Activated CD4-positive, alpha-beta T cell treated with anti-CD3 and anti-CD28 coated beads, Interleukin-10, Interleukin-2, amounts not matched to agents 100 ng/mL and 50 ng/mL, durations not matched to agents 16 hours and 8 hours (primary cell): ENCODE results near the gene EIF3D.

Source experiments
- DNase-seq: peaks from one replicate; pipeline ENCODE4 v3.0.0-alpha.2; 2020

EIF3D gene

DNA sequence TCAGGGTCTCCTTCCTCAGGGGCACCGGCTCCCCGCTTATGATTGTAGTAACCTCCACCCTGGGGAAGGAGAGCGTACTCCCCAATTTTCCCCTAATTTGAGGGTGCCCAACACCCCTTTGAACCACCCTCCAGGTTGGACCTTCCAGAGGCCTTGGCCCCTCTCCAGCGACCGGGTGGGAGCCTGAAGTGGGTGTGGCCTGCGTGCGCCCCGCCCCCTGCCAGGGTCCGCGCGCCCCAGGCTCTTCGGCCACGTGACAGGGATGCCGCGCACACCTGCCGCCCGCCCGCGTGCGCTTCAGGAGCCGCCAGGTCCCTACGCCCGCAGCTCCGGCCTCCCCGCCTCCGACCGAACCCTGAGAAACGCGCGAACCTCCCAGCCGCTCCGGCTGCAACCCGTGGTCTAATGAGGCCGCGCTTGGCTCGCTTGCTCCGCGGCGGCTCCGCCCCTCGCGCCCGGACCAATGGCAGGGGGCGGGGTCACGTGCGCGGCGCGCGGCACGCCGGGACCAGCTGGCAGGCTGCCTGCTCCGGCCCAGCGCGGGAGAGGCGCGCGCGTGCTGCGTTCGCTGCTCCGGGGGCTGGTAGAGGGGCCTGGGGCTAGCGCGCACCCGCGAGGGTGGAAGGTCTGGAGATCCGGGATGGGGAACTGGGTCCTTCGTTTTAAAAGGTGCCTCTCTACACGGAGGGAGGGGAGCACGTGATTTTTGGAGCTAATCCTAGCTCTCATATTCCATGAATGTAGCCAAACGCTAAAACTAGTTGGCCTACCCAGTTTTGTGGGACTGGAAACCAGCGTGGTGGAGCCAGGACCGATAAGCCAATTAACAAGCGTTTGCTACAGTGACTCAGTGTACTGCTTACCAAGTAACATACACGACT, 22.1 kb downstream of the EIF3D start, which contains the start of gene FOXRED2:
TSS of gene FOXRED2 (minus strand) at position 404 of the 881 bp plus-strand sequence. CDS start 618 bp downstream, outside the sequence.
- peak; percentile 93 for DNase-seq

DNA sequence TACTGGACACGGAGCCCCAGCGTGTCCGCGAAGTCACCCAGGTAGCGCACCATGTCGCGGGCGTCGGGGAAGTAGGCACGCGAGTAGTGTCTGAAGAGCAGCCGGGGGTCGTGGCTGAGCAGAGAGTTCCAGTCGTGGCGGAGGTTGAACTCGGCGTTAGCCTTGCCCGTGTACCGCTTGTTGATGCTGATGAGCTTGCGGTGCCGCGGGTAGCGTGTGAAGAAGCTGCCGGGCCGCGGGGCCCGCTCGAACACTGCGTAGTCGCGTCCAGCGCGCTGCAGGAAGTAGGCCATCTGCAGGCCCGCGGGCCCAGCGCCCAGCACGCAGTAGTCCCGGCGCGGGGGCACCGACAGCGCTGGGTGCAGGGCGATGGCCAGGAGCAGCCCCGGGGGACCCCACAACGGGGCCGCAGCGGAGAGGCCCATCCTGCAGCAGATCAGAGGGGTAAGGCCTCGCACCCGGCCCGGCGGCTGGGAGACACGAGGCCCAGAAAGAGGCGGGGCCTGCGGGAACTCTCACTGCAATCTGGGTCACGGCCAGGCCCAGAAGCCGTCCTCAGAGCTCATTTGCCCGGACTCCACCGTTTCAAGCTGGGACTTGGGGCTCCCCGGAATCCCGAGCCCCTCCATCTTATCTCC, 22.8 kb downstream of the EIF3D start:
- DNase-seq = no peak

DNA sequence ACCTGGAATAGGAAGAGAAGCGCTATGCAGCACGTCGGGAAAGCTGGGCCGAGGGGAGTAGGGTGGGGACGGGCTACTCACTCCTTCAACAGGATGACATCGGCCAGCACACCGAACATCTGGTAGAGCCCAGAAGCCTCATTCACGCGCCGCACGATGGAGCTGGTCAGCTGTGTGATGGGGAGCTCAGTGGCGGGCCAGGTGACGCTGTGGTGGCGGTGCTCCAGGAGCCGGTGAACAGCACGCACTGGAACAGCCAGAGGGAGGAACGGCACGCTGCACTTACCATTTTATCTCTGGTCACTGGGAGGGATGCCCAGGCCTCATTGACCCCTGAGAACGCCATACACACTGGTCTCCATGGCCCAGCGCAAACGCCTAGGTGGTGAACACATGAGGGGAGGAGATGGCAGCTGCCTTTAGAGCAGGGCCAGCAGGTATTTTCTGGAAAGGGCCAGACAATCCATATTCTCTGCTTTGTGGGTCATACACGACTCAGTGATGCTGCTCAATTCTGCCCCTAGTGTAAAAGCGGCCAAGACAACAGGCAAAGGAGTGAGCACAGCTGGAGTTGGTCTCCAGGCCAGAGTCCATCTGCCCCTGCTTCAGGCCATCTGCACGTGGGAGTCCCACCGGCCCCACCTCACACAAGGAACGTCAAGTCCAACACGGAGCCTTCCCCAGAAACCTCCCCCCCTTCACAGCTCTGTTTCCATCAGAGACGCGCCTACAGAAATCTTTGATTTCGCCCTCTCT, 30.9 kb downstream of the EIF3D start:
- DNase-seq = no peak

DNA sequence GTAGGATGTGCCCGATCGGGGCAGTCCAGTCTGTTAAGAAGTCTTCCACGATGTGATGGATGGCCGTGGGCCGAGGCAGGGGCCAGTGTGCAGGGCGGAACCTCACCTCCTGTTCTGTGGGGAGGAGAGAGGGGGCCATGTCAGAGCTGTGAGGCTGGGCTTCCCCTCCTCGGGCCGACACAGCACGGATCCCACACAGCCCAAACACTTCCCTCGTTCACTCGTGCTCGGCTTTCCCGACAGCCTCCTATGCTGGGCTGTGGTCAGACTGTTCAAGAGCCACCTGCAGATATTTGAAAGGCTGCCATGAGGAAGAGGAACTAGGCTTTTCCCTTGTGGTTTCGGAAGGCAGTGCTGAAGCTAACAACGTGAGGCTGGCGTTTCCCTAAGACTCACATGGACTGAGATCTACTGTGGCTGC, 35.3 kb downstream of the EIF3D start:
- no peak for DNase-seq

DNA sequence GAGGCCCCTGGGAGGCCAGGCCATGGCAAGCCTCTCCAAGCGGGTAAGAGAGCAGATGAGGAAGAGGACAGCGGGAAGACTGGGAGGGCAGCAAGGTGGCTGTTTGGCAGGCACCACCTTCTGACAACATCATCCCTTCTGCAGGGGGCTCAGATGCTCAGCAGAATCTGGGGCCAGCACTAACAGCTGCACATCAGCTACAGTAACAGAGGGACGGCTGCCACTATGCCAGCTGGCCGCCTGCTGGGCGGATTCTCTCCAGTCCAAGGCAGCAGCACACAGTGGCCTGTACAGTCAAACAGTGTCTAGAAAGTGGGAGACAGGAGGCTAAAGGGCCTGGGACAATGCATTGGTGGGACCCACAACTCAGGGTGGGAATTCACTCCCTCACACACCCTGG, 36.9 kb downstream of the EIF3D start:
- DNase-seq = no peak

DNA sequence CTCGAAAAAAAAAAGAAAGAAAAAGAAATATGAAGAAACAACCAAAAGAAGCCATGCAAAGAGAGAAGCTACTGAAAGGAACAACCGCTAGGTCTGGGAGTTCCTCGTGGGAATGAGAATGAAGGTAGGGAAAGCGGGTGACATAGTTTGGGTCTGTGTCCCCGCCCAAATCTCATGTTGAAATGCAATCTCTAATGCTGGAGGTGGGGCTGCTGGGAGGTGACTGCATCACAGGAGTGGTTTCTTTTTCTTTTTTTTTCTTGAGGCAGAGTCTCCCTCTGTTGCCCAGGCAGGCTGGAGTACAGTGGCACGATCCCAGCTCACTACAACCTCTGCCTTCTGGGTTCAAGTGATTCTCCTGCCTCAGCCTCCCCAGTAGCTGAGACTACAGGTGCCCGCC, 37.8 kb downstream of the EIF3D start:
- no peak for DNase-seq

DNA sequence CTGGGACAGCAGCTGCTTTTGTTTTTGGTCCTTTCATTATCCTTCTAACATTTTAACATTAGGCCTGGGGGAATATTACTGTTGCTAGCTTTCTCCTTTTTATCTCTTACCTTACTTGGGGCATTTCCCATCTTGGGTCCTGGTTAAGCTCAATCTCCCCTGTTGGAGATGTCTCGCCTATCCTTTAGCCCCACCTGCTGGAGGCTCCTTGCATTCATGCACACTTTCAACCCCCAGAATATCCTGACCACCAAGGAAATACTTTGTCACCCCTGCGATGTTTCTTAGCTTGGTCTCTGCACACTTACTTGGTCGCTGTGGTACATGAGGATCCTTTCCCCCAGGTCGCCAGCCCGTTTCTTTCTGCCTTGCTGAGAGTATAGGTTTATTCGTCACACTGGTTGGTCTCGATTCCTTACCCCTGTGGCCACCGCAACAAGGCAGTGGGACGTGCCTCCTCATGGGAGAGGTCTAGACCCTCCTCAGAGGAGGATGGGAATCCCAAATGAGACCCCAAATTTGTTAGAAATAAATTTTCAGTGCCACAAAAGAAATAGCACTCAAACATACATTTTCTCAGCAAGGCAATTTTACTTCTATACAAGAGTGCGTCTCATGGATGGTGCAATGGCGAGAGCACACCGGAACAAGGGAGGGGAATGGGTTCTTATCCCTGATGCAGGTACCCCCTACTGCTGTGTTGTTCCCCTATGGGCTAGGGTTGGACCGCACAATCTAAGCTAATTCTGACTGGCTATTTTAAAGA, 42.2 kb downstream of the EIF3D start:
- peak; percentile 56 for DNase-seq

DNA sequence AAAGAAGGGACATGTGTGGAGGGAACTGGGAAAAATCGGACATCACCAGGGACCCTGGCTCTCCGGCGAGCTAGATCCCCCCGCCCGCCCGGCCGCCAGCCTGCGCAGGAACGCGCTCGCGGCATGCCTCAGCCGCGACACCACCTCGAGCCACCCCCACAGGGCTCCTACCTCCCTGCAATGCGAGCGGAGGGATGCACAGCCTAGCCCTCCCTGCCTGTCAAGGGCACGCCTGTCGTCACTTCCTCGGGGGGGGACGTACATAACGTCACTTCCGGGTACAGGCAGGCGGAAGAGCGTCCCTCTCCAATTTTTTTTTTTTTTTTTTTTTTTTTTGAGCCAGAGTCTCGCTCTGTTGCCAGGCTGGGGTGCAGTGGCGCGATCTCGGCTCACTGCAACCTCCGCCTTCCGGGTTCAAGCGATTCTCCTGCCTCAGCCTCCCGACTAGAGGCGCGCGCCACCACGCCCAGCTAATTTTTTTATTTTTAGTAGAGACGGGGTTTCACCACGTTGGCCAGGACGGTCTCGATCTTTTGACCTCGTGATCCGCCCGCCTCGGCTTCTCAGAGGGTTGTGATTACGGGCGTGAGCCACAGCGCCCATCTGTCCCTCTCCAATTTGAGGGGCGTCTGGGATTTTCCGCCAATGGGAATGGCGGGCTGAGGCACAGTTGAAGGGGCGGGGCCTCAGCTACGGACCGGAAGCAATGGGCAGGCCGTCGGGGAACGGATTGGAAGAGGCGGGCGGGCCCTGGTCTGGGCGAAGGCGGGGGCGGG, 47.4 kb downstream of the EIF3D start, which contains the start of gene TXN2:
TSS of gene TXN2 (minus strand) at position 248 of the 776 bp plus-strand sequence. CDS start 803 bp downstream, outside the sequence.
- peak; percentile 98 for DNase-seq

DNA sequence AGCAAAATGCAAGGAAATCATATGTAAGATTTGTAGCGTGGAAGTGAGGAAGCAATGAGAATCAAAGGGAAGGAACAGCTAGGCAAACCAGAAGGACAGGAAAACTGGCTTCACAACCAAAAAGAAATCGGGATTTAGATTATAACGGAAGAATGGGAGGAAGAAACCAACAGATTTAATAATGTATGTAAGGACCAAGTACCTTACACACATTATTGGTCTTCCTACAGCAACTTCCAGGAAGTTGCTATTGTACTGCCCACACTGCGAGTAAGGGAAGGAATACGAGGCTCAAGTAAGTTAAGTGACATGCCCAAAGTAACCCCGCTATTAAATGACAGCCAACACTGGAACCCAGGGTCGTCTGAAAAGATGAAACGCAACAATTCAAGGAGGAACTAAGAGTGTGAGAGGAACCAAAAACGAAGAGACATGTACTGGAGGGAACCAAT, 48.0 kb downstream of the EIF3D start:
- no peak for DNase-seq

DNA sequence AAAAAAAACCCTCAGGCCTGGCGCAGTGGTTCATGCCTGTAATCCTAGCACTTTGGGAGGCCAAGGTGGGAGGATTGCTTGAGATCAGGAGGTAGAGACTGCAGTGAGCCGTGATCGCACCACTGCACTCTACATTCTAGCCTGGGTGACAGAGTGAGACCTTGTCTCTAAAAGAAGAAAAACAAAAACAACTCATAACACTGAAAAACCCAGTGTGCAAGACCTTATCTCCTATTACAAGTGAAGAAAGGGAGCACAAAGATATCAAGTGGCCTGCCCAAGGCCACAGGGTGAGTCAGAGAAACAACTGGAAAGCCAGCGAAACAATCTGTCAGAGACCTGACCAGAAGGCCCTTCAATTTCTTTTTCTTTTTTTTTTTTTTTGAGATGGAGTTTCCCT, 50.0 kb downstream of the EIF3D start:
- no peak for DNase-seq

DNA sequence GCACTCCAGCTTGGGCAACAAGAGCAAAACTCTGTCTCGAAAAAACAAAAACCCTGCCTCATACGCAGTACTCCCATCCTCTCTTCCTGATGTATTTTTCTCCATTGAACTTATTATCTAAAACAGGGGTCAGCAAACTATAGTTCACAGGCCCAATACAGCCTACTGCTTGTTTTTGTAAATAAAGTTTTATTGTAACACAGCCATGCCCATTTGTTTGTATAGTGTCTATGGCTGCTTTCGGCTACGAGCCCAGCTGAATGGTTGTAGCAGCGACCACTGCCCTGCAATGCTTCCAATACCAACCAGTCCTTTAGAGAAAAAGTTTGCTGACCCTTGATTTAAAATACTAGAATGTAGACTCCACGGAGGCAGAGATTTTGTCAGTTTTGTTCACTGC, 53.6 kb downstream of the EIF3D start:
- DNase-seq = no peak

DNA sequence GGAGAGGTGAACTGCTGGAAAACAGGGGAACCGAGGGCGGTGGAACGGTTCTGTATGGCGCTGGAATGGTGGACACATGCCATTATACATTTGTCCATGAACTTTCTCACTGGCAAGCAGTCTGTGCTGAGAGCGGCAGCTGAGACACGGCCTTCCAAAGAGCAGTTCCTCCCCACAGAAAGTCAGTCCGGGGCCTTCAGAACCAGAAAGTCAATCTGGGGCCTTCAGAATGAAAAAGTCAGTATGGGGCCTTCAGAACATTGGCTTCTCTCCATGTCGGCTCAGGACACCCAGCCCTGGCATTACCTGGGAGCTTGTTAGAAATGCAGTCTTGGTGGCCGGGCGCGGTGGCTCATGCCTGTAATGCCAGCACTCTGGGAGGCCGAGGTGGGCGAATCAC, 56.3 kb downstream of the EIF3D start:
- no peak for DNase-seq

DNA sequence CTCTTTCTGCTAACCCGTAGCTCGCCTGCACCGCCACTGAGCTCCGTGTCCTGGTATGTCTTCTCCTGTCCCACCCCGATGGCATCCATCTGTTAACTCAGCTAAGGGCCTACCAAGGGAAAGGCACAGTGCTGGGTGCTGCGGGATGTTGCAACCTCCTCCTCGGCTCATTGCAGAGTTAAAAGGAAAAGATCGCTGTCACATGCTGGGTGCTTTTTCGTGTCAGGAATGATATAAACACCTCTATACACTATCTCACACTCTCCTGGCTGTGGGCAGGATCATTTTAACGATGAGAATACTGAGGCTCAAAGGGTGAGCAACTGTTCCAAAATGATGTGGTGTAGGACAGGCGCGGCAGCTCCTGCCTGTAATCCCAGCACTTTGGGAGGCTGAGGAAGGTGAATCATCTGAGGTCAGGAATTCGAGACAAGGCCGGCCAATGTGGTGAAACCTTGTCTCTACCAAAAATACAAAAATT, 57.6 kb downstream of the EIF3D start:
- no peak for DNase-seq

DNA sequence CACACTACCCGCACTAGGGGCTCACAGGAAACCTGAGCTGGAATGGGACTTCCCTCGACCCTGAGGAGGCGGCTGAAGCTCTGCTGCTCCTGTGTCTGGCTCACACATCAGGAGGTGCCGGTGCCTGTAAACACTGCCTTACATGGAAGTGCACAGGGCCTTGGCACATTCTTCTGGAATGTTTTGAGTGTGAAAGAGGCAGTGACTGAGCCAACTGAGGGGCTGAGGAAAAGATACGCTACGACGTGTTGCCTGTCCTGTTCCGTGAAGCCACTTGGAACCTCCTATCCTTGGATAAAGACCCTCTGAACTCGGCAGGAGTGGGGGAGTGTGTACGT, 58.0 kb downstream of the EIF3D start:
- no peak for DNase-seq

DNA sequence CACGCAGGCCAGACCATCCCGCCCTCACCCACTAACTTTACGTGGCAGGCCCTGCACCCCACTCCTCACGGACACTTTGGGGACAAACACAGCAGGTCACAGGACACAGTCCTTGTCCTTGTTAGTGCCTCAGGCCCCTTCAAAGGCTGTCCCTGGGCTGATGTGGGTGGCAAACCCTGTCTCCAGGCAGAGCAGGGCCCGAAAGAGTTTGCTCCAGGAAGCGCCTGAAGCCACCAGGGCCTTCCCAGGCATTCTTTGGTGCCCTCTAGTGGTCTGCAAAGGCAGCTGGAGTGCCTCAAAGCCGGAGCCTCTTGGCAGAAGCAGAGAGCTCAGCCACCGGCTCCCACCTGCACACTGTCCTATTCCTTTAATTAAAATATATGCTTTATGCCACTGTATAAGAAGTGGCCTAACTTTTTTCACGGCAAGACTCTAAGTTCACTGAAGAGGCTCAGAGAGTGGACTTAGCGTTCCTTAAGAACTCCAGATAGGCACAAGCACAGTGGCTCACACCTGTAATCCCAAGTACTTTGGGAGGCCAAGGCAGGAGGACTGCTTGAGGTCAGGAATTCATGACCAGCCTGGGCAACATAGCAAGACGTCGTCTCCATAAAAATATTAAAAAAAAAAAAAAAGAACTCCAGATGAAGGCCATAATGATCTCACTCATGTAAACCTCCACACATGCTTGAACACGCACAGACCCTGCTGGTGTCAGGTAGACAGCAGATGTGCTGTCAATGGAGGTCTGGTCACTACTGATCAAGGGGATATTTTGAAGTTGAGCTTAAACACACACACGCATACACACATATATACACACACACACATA, 58.6 kb downstream of the EIF3D start:
- peak; percentile 91 for DNase-seq

DNA sequence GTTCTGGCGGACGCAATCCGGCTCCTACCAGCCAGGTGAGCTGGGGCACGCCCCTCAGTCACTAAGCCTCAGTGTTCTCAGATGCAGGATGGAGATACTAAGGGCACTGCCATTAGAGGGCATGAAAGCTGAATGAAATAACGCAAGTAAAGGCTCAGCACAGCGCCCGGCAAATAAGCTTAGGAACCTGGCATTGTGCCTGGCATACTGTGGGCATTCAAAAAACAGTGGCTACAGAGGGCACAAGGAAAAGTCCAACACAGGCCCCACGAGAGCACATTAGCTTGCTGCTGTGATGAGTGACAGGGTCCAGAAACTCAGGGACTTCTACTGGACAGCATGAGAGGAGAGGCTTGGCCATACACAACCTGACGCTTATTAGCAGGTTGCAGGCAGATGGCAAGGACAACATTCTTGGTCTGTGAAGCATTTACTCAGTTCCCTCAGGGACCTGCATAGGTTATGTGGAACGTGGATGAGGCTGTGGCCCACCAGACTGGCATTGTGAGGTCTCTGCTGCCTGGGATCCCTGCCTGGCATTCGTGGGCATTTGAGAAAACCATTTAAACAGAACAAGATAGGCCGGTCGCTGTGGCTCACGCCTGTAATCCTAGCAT, 59.8 kb downstream of the EIF3D start:
- DNase-seq = no peak

DNA sequence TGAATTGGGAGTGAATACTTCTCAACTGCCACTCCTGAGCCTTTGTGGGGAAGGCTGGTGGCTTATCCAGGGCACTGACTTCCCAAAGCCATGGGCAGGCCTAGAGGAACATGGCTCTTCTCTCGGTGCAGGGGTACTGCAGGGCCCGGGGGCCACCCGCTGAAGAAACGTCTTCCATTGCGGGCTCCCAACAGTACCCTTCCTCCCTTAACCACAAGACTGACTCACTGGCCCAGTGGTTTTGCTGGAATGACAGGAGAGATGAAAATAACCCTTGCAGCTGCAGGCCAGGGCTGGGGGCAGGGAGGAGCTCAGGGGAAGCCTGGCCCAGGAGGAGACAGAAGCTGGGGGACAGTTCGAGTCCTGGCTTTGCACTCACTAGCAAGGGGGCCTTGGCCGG, 61.0 kb downstream of the EIF3D start:
- peak; percentile 49 for DNase-seq

DNA sequence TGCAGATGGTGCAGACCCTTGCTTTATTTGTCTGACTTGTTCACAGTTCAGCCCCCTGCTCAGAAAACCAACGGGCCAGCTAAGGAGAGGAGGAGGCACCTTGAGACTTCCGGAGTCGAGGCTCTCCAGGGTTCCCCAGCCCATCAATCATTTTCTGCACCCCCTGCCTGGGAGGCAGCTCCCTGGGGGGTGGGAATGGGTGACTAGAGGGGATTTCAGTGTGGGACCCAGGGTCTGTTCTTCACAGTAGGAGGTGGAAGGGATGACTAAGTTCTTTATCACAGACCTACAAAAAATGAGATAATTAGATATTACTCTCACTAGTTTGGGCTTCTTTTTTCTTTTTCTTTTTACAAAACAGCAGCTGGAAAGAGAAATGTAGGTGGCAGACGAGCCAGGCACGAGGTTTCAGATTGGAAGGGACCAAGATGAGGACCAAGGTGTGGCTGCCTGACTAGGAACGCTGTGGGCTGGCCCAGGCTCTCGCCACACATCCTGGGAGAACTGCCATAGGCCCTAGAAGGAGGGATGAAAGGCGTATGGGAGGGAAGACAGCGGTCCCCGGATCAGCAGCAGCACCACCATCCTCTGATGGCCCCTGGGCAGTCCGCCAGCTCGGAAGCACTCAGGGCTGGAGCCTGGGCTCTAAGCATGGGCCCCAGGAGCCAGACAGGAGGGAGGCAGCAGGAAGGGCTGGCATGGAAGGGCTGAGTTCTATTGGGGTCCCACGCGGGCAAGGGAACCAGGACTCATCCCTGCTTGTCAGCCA, 61.7 kb downstream of the EIF3D start:
- DNase-seq = no peak

DNA sequence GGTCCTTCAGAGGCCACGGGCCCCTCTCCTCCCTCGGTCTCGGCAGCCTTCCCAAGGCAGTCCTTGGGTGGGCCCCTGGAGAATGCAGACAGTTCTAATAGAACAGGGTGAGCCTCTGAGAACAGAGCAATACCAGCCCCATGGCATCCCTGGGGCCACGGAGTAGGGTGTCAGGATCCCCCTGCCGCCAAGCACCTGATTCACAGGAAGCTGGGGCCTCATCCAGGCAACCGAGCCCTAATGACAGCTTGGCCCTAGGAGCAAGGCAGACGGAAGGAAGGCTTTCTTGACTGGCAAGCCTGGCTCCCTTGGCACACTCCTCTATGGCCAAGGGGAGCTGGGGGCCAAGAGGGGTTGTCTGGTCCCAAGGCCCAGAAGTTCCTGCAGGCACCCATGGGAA, 62.7 kb downstream of the EIF3D start:
- no peak for DNase-seq
